Type B pancreatic cell (in vitro differentiated cells): ENCODE measurements around the gene LPCAT1. TPM values are rescaled to one million over a fixed set of nuclear protein-coding genes. Genes with fewer than 3 reads are reported as not detected.
A peak's percentile ranks its signal among the peaks of the same experiment; 100 is the strongest.

Experiments used
- DNase-seq: peaks from one replicate; pipeline ENCODE4 v3.0.0; 2021; ENCODE audit warnings: mixed read lengths; ENCODE audit not compliant: unreplicated experiment; ENCODE audit errors: extremely low spot score
- H3K27ac Mint-ChIP-seq: 2 replicates; pipeline ENCODE4 v1.8.0; 2021; ENCODE audit warnings: mild to moderate bottlenecking, mixed read lengths
- H3K27me3 Mint-ChIP-seq: 2 replicates; pipeline ENCODE4 v1.8.0; 2021; ENCODE audit warnings: mixed read lengths
- H3K36me3 Mint-ChIP-seq: 2 replicates; pipeline ENCODE4 v1.8.0; 2021; ENCODE audit warnings: mixed read lengths
- H3K4me1 Mint-ChIP-seq: one replicate; pipeline ENCODE4 v1.8.0; 2021; ENCODE audit warnings: mixed read lengths; ENCODE audit not compliant: unreplicated experiment
- H3K4me3 Mint-ChIP-seq: 2 replicates; pipeline ENCODE4 v1.8.0; 2021; ENCODE audit warnings: mild to moderate bottlenecking, mixed read lengths
- H3K9me3 Mint-ChIP-seq: 2 replicates; pipeline ENCODE4 v1.8.0; 2021; ENCODE audit warnings: mixed read lengths
- CTCF ChIP-seq: fragments of 200-600 bp; sonication (generic); conservative IDR thresholded peaks from 2 replicates; pipeline ENCODE4 v1.5.0; 2021; ENCODE audit warnings: antibody characterized with exemption, mild to moderate bottlenecking
- total RNA-seq: library from RNA; stranded (reverse); gene quantifications from 2 replicates; pipeline ENCODE4 v1.2.1, GENCODE V29; 2021; ENCODE audit warnings: low replicate concordance

The LPCAT1 gene
- total RNA-seq, 1 donor from 2014 or later = 91.6 TPM

GRCh38 chr5:1514027-1514818 lies 9.5 kb downstream of the LPCAT1 start:
- TF ChIP-seq CTCF = no peak
- no peaks in the 10 kb centered on the region for H3K9me3 Mint-ChIP-seq
- peaks cover 30% of the 10 kb centered on the region for H3K4me1 Mint-ChIP-seq
- peak; percentile 67 for DNase-seq
- H3K27ac Mint-ChIP-seq = peak overlapping the region; percentile 78
- H3K27me3 Mint-ChIP-seq = no peaks in the 10 kb centered on the region
- H3K4me3 Mint-ChIP-seq = peak overlapping the region; percentile 50
- peaks cover 8% of the 10 kb centered on the region for H3K36me3 Mint-ChIP-seq

- TF ChIP-seq CTCF = no peak
- H3K4me1 Mint-ChIP-seq = peaks cover 25% of the 10 kb centered on the region
- peaks cover 4% of the 10 kb centered on the region for H3K36me3 Mint-ChIP-seq
- peak overlapping the region; percentile 31 for H3K4me3 Mint-ChIP-seq
- H3K9me3 Mint-ChIP-seq = no peaks in the 10 kb centered on the region
- no peak overlapping the region for H3K27ac Mint-ChIP-seq
- H3K27me3 Mint-ChIP-seq = no peaks in the 10 kb centered on the region
- DNase-seq = peak; percentile 57
These were observed 10.3 kb downstream of the LPCAT1 start for GRCh38 chr5:1513326-1514026.

- Mint-ChIP-seq H3K36me3 (peaks cover 4% of the 10 kb centered on the region), H3K4me1 (peaks cover 25% of the 10 kb centered on the region), H3K27ac (no peak overlapping the region), H3K27me3 (no peaks in the 10 kb centered on the region), H3K9me3 (no peaks in the 10 kb centered on the region), H3K4me3 (peak overlapping the region; percentile 31)
- DNase-seq = peak; percentile 64
- no peak for TF ChIP-seq CTCF
These were observed 11.0 kb downstream of the LPCAT1 start for GRCh38 chr5:1512541-1513291.

GRCh38 chr5:1511651-1512540 lies 11.9 kb downstream of the LPCAT1 start:
- TF ChIP-seq CTCF = no peak
- Mint-ChIP-seq H3K4me3 (no peak overlapping the region), H3K27me3 (no peaks in the 10 kb centered on the region), H3K27ac (no peak overlapping the region), H3K9me3 (no peaks in the 10 kb centered on the region), H3K36me3 (peaks cover 4% of the 10 kb centered on the region), H3K4me1 (peaks cover 26% of the 10 kb centered on the region)
- DNase-seq = peak; percentile 62

GRCh38 chr5:1511048-1511447 lies 12.7 kb downstream of the LPCAT1 start:
- no peak for DNase-seq

More at GRCh38 chr5:1511048-1511447, 12.7 kb downstream of the LPCAT1 start:
- Mint-ChIP-seq H3K36me3 (peaks cover 4% of the 10 kb centered on the region), H3K27ac (no peak overlapping the region), H3K27me3 (no peaks in the 10 kb centered on the region), H3K4me3 (no peak overlapping the region), H3K4me1 (peaks cover 23% of the 10 kb centered on the region), H3K9me3 (no peaks in the 10 kb centered on the region)
- TF ChIP-seq CTCF = no peak
